ENCODE data around the gene CSMD2.

The CSMD2 gene

DNA sequence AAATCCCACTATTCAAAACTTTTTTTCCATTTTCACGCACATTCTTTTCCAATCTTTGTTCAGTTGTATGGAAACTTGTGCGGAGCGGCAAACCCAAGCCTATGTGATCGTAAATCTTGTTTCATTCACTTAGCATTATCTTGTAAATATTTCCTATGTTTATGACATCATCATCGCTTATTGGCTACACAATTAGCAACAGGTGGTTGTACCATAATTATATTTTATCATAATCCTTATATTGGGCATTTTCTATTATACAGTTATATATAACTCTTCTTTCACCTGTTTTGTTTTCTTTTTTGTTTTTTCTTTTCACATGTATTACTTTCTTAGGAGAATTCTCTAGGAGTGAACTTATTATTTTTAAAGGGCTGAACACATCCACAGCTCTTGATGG, 627.1 kb downstream of the CSMD2 start:
- TF ChIP-seq RAD21 (IDR thresholded peaks at IDR 0.05; ENCODE audit: low read depth) (no peak), EP300 (IDR thresholded peaks at IDR 0.05; ENCODE audit: borderline replicate concordance) (no peak), ZBTB7A (IDR thresholded peaks at IDR 0.05; ENCODE audit: low read depth) (no peak), CREB1 (IDR thresholded peaks at IDR 0.05; ENCODE audit: low read depth) (no peak)

GRCh38 chr1:33535334-33535733, 629.7 kb downstream of the CSMD2 start:
- TF ChIP-seq, protein P1, sequence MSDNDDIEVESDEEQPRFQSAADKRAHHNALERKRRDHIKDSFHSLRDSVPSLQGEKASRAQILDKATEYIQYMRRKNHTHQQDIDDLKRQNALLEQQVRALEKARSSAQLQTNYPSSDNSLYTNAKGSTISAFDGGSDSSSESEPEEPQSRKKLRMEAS (IDR thresholded peaks at IDR 0.05), result no peak
- TF ChIP-seq ZBTB7A (IDR thresholded peaks at IDR 0.05; ENCODE audit: low read depth), result no peak
- no peak for TF ChIP-seq YY1 (IDR thresholded peaks at IDR 0.05; ENCODE audit: low read depth)
- no peak for TF ChIP-seq EGR1 (IDR thresholded peaks at IDR 0.05)
- no peak for TF ChIP-seq TCF12 (IDR thresholded peaks at IDR 0.05; ENCODE audit: low read depth)
- TF ChIP-seq CEBPB (IDR thresholded peaks at IDR 0.05), result no peak
- no peak for TF ChIP-seq TAF1 (IDR thresholded peaks at IDR 0.05; ENCODE audit: low read depth)
- TF ChIP-seq CREB1 (IDR thresholded peaks at IDR 0.05; ENCODE audit: low read depth), result no peak
- TF ChIP-seq RAD21 (IDR thresholded peaks at IDR 0.05; ENCODE audit: low read depth), result no peak
- TF ChIP-seq, protein P2, sequence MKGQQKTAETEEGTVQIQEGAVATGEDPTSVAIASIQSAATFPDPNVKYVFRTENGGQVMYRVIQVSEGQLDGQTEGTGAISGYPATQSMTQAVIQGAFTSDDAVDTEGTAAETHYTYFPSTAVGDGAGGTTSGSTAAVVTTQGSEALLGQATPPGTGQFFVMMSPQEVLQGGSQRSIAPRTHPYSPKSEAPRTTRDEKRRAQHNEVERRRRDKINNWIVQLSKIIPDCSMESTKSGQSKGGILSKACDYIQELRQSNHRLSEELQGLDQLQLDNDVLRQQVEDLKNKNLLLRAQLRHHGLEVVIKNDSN (IDR thresholded peaks at IDR 0.05), result no peak
- TF ChIP-seq, protein P3, sequence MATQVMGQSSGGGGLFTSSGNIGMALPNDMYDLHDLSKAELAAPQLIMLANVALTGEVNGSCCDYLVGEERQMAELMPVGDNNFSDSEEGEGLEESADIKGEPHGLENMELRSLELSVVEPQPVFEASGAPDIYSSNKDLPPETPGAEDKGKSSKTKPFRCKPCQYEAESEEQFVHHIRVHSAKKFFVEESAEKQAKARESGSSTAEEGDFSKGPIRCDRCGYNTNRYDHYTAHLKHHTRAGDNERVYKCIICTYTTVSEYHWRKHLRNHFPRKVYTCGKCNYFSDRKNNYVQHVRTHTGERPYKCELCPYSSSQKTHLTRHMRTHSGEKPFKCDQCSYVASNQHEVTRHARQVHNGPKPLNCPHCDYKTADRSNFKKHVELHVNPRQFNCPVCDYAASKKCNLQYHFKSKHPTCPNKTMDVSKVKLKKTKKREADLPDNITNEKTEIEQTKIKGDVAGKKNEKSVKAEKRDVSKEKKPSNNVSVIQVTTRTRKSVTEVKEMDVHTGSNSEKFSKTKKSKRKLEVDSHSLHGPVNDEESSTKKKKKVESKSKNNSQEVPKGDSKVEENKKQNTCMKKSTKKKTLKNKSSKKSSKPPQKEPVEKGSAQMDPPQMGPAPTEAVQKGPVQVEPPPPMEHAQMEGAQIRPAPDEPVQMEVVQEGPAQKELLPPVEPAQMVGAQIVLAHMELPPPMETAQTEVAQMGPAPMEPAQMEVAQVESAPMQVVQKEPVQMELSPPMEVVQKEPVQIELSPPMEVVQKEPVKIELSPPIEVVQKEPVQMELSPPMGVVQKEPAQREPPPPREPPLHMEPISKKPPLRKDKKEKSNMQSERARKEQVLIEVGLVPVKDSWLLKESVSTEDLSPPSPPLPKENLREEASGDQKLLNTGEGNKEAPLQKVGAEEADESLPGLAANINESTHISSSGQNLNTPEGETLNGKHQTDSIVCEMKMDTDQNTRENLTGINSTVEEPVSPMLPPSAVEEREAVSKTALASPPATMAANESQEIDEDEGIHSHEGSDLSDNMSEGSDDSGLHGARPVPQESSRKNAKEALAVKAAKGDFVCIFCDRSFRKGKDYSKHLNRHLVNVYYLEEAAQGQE (IDR thresholded peaks at IDR 0.05; ENCODE audit: low read depth), result no peak
- no peak for TF ChIP-seq TEAD4 (IDR thresholded peaks at IDR 0.05)
- TF ChIP-seq EP300 (IDR thresholded peaks at IDR 0.05; ENCODE audit: borderline replicate concordance), result no peak
- no peak for TF ChIP-seq FOXM1 (IDR thresholded peaks at IDR 0.05; ENCODE audit: borderline replicate concordance, low read depth)
- no peak for TF ChIP-seq NFIC (IDR thresholded peaks at IDR 0.05)

GRCh38 chr1:33532936-33533335, 632.1 kb downstream of the CSMD2 start:
- TF ChIP-seq CREB1 (IDR thresholded peaks at IDR 0.05; ENCODE audit: low read depth) (no peak), FOXM1 (IDR thresholded peaks at IDR 0.05; ENCODE audit: borderline replicate concordance, low read depth) (no peak), TCF12 (IDR thresholded peaks at IDR 0.05; ENCODE audit: low read depth) (no peak), TEAD4 (IDR thresholded peaks at IDR 0.05) (no peak), EGR1 (IDR thresholded peaks at IDR 0.05) (no peak), NFIC (IDR thresholded peaks at IDR 0.05) (no peak), TAF1 (IDR thresholded peaks at IDR 0.05; ENCODE audit: low read depth) (no peak), YY1 (IDR thresholded peaks at IDR 0.05; ENCODE audit: low read depth) (no peak), CEBPB (IDR thresholded peaks at IDR 0.05) (no peak), RAD21 (IDR thresholded peaks at IDR 0.05; ENCODE audit: low read depth) (no peak), ZBTB7A (IDR thresholded peaks at IDR 0.05; ENCODE audit: low read depth) (no peak), EP300 (IDR thresholded peaks at IDR 0.05; ENCODE audit: borderline replicate concordance) (no peak)
- TF ChIP-seq, protein P3 (IDR thresholded peaks at IDR 0.05; ENCODE audit: low read depth), result no peak
- TF ChIP-seq, protein P2 (IDR thresholded peaks at IDR 0.05), result no peak
- TF ChIP-seq, protein P1 (IDR thresholded peaks at IDR 0.05), result no peak

GRCh38 chr1:33532250-33532649, 632.8 kb downstream of the CSMD2 start:
- TF ChIP-seq, protein P3 (IDR thresholded peaks at IDR 0.05; ENCODE audit: low read depth), result no peak
- no peak for TF ChIP-seq TCF12 (IDR thresholded peaks at IDR 0.05; ENCODE audit: low read depth)
- TF ChIP-seq NFIC (IDR thresholded peaks at IDR 0.05), result no peak
- TF ChIP-seq, protein P1 (IDR thresholded peaks at IDR 0.05), result no peak
- TF ChIP-seq TEAD4 (IDR thresholded peaks at IDR 0.05), result no peak
- no peak for TF ChIP-seq YY1 (IDR thresholded peaks at IDR 0.05; ENCODE audit: low read depth)
- TF ChIP-seq CEBPB (IDR thresholded peaks at IDR 0.05), result no peak
- TF ChIP-seq, protein P2 (IDR thresholded peaks at IDR 0.05), result no peak
- no peak for TF ChIP-seq RAD21 (IDR thresholded peaks at IDR 0.05; ENCODE audit: low read depth)
- TF ChIP-seq CREB1 (IDR thresholded peaks at IDR 0.05; ENCODE audit: low read depth), result no peak
- no peak for TF ChIP-seq EP300 (IDR thresholded peaks at IDR 0.05; ENCODE audit: borderline replicate concordance)
- TF ChIP-seq ZBTB7A (IDR thresholded peaks at IDR 0.05; ENCODE audit: low read depth), result no peak
- no peak for TF ChIP-seq TAF1 (IDR thresholded peaks at IDR 0.05; ENCODE audit: low read depth)
- no peak for TF ChIP-seq FOXM1 (IDR thresholded peaks at IDR 0.05; ENCODE audit: borderline replicate concordance, low read depth)
- TF ChIP-seq EGR1 (IDR thresholded peaks at IDR 0.05), result no peak
